Transverse colon (tissue), 4 donors: Measurements from ENCODE around the gene TENM4. TPM values are rescaled to one million over a fixed set of nuclear protein-coding genes. Genes with fewer than 3 reads are reported as not detected.

ENCODE experiments used
- DNase-seq: peaks from one replicate; pipeline ENCODE4 v3.0.0-alpha.2; 2019
- H3K27ac ChIP-seq, 4 donors: fragments of 200-600 bp; sonication (generic); 2 replicates each; pipeline ENCODE4 v1.5.1; 2016 to 2018; ENCODE audit warnings: inconsistent platforms in 4 of 4
- H3K27me3 ChIP-seq: fragments of 200-600 bp; sonication (generic); 2 replicates; pipeline ENCODE4 v1.5.1; 2017; ENCODE audit warnings: inconsistent platforms
- H3K36me3 ChIP-seq, 4 donors: fragments of 200-600 bp; sonication (generic); 2 replicates each; pipeline ENCODE4 v1.5.1; 2017 to 2019; ENCODE audit warnings: inconsistent platforms in 4 of 4
- H3K4me1 ChIP-seq, 4 donors: fragments of 200-600 bp; sonication (generic); 2 replicates each; pipeline ENCODE4 v1.5.1; 2017 to 2020; ENCODE audit warnings: inconsistent platforms in 4 of 4
- H3K4me3 ChIP-seq, 4 donors: fragments of 200-600 bp; sonication (generic); 1 replicate in 1 of 4; 2 replicates in 3 of 4; pipeline versions ENCODE4 v1.5.1 to v1.6.1; 2017 to 2019; ENCODE audit warnings: inconsistent platforms in 4 of 4
- H3K9me3 ChIP-seq, 2 donors: fragments of 200-600 bp; sonication (generic); 2 replicates each; pipeline ENCODE4 v1.5.1; 2017 to 2019; ENCODE audit warnings: inconsistent platforms in 2 of 2
- EP300 ChIP-seq: sonication (generic); formaldehyde crosslinking; IDR thresholded peaks from one replicate; pipeline ENCODE4 v1.6.1; 2017; ENCODE audit warnings: antibody characterized with exemption, low read depth
- POLR2A ChIP-seq: fragments of 450-650 bp; IDR thresholded peaks from one replicate; pipeline ENCODE4 v1.6.1; 2016; ENCODE audit warnings: antibody characterized with exemption, mild to moderate bottlenecking, moderate library complexity
- POLR2AphosphoS5 ChIP-seq, 3 donors: sonication (generic); formaldehyde crosslinking; IDR thresholded peaks; one replicate each; pipeline ENCODE4 v1.6.1; 2016; ENCODE audit warnings: antibody characterized with exemption in 3 of 3
- WGBS, 2 donors: methylation state at CpG; one replicate each; pipeline ENCODE4 v1.1.5; 2018; ENCODE audit warnings: low coverage in 1 of 2; 5-methylcytosine and 5-hydroxymethylcytosine counted together
- in situ Hi-C, 4 donors: fragments of 200-750 bp; cut with MboI; loops; one replicate each; pipeline versions ENCODE4 v1.15.0 to v1.15.1; 2017; ENCODE audit warnings: low sequenced_read_pairs in 3 of 4, low pct_ligation_motif_present in 1 of 4, low pct_unique_long_range_greater_than_20kb in 1 of 4
- intact Hi-C: fragments of 100-400 bp; cut with DNase I; formaldehyde crosslinking; loops from one replicate; pipeline ENCODE4 v1.15.1; 2023; ENCODE audit warnings: low total_unique reads
- total RNA-seq, 4 donors: library from RNA; depleted of rRNA; stranded (reverse); fragments of >200 nt; gene quantifications; one replicate each; pipeline ENCODE4 v1.1.0, GENCODE V29; 2016
- TF ChIP-seq, protein P1 (sequence below), 5 experiments: fragments of 200-600 bp in 3 of 5; fragments of 450-650 bp in 2 of 5; sonication (generic) in 3 of 5; IDR thresholded peaks; 1 replicate in 2 of 5; 2 replicates in 3 of 5; pipeline ENCODE4 v1.5.1; 2016 to 2017; ENCODE audit warnings: antibody characterized with exemption in 5 of 5, inconsistent platforms in 3 of 5, mild to moderate bottlenecking in 2 of 5, moderate library complexity in 1 of 5

The TENM4 gene
- total RNA-seq, 4 donors from 2014 or later = 0.14 to 0.79 (median 0.39) TPM

DNA sequence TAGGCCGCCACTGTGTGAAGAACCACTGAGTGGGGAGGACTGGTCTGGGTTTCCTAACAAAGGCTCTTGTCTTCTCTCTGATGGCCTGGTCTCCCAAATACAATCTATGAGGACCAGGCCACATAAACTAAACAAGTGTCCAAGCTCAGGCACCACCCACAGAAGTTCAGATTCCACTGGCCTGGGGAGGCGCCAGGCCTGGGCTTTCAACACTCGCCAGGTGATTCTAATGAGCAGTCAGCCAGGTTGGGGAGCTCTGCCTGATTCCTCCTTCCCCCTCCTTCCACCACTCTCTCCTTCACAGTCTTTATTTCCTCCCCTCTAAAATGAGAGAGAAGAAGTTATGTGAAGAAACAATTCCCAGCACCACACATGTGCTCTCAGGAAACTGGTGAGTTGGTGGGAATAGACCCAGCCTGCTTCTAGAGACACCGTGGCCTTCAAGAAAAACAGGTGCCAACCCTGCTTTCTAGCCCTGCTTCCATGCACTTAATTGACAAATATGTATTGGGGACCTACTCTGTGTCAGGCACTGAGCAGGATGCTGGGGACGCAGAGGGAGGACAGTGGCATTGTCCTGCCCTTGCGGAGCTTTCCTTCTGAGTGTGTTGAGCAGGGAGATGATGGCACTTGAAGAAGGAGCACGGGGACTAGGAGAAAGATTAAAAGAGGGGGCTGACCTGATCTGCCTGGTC, 242.5 kb downstream of the TENM4 start:
- Histone ChIP-seq H3K4me3 (no peak overlapping the region), H3K9me3 (no peaks in the 10 kb centered on the region), H3K36me3 (no peaks in the 10 kb centered on the region), H3K4me1 (no peaks in the 10 kb centered on the region), H3K27ac (no peak overlapping the region), H3K27me3 (no peaks in the 10 kb centered on the region)
- TF ChIP-seq POLR2A (no peak), POLR2AphosphoS5 (IDR thresholded peaks at IDR 0.05) (no peak), EP300 (no peak)
- TF ChIP-seq, protein P1, sequence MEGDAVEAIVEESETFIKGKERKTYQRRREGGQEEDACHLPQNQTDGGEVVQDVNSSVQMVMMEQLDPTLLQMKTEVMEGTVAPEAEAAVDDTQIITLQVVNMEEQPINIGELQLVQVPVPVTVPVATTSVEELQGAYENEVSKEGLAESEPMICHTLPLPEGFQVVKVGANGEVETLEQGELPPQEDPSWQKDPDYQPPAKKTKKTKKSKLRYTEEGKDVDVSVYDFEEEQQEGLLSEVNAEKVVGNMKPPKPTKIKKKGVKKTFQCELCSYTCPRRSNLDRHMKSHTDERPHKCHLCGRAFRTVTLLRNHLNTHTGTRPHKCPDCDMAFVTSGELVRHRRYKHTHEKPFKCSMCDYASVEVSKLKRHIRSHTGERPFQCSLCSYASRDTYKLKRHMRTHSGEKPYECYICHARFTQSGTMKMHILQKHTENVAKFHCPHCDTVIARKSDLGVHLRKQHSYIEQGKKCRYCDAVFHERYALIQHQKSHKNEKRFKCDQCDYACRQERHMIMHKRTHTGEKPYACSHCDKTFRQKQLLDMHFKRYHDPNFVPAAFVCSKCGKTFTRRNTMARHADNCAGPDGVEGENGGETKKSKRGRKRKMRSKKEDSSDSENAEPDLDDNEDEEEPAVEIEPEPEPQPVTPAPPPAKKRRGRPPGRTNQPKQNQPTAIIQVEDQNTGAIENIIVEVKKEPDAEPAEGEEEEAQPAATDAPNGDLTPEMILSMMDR (IDR thresholded peaks at IDR 0.05) = no peak
- 78 to 85% methylated on average over 1 to 7 of the region's 7 CpGs for WGBS, 2 donors
- intact Hi-C loops = no loop called here
- in situ Hi-C loops = no loop called here
- DNase-seq = no peak

DNA sequence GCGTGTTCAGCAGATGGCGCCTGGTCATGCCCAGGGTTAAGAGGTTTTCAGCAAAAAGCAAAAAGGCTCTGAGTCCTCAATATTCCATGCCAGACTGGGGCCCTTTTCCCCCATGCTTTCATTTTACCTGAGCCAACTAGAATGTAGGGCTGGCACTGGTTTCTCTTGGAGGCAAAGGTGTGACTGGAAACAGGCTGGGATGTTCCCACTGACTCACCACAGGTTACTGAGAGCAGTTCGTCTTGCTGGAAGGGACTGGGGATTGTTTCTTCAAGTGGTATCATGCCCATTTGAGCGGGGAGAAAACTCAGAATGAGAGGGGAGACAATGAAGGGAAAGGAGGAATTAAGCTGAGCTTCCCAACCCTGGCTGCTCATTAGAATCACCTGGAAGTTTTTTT, 243.9 kb downstream of the TENM4 start:
- no peak for DNase-seq
- intact Hi-C loops (no loop called here), in situ Hi-C loops (no loop called here)
- no peaks in the 10 kb centered on the region for H3K27me3 ChIP-seq
- H3K4me1 ChIP-seq = no peaks in the 10 kb centered on the region
- no peak overlapping the region for H3K27ac ChIP-seq
- H3K4me3 ChIP-seq = no peak overlapping the region
- H3K36me3 ChIP-seq = no peaks in the 10 kb centered on the region
- H3K9me3 ChIP-seq = no peaks in the 10 kb centered on the region
- TF ChIP-seq POLR2A = no peak
- 89% methylated on average over 4 of the region's 4 CpGs; no CpG with 5 or more reads in 1 of the 2 donors for WGBS, 2 donors

DNA sequence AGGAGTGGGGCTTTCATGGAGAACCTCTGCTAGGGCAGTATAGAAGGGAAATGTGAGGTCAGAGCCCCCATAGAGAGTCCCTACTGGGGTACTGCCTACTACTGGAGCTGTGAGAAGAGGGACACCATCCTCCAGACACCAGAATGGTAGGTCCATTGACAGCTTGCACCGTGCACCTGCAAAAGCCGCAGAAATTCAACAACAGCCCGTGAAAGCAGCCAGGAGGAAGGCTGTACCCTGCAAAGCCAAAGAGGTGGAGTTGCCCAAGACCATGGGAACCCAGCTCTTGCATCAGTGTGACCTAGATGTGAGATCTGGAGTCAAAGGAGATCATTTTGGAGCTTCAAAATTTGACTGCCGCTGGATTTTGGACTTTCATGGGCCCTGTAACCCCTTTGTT, 245.6 kb downstream of the TENM4 start:
- intact Hi-C loops = no loop called here
- H3K36me3 ChIP-seq = no peaks in the 10 kb centered on the region
- no peaks in the 10 kb centered on the region for H3K4me1 ChIP-seq
- no peaks in the 10 kb centered on the region for H3K27me3 ChIP-seq
- H3K9me3 ChIP-seq = no peaks in the 10 kb centered on the region
- H3K4me3 ChIP-seq = no peak overlapping the region
- no peak for DNase-seq
- TF ChIP-seq, protein P1 (IDR thresholded peaks at IDR 0.05) = no peak
- TF ChIP-seq POLR2A (no peak), EP300 (no peak), POLR2AphosphoS5 (IDR thresholded peaks at IDR 0.05) (no peak)
- in situ Hi-C loops = no loop called here
- no peak overlapping the region for H3K27ac ChIP-seq
- WGBS, 2 donors = 91% methylated on average over 4 of the region's 4 CpGs; no CpG with 5 or more reads in 1 of the 2 donors

DNA sequence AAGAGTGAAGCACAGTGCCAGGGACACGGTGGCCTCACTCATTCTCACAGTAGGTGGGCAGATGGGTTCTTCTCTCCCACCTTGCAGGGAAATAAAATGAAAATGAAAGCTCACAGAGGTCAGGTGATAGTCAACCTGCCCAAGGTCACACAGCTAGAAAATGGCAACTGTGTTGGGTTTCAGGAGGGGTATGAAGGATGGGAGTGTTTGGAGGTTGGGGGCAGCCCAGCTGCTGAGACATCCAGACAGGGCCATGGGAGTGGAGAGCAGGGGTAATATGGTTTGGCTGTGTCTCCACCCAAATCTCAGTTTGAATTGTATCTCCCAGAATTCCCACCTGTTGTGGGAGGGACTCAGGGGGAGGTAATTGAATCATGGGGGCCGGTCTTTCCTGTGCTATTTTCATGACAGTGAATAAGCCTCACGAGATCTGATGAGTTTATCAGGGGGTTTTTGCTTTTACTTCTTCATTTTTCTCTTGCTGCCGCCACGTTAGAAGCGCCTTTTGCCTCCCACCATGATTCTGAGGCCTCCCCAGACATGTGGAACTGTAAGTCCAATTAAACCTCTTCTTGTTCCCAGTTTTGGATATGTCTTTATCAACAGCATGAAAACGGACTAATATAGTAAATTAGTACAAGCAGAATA, 247.0 kb downstream of the TENM4 start:
- no peak for DNase-seq
- 76 to 88% methylated on average over 6 to 7 of the region's 7 CpGs for WGBS, 2 donors
- H3K9me3 ChIP-seq = no peaks in the 10 kb centered on the region
- TF ChIP-seq, protein P1 (IDR thresholded peaks at IDR 0.05) = no peak
- TF ChIP-seq EP300 (no peak), POLR2AphosphoS5 (IDR thresholded peaks at IDR 0.05) (no peak), POLR2A (no peak)
- intact Hi-C loops = no loop called here
- H3K4me1 ChIP-seq = no peaks in the 10 kb centered on the region
- no peak overlapping the region for H3K27ac ChIP-seq
- no peak overlapping the region for H3K4me3 ChIP-seq
- H3K27me3 ChIP-seq = no peaks in the 10 kb centered on the region
- no peaks in the 10 kb centered on the region for H3K36me3 ChIP-seq
- in situ Hi-C loops = no loop called here
